CD4-positive, alpha-beta T cell (primary cell): ENCODE data around the gene CCDC198. TPM values are rescaled to one million over a fixed set of nuclear protein-coding genes. Genes with fewer than 3 reads are reported as not detected.

Experiments used
- ATAC-seq: fragments of 200-7000 bp; cut with Tn5 transposase; one replicate; pipeline ENCODE4 v1.10.0; 2022; ENCODE audit warnings: mild to moderate bottlenecking; ENCODE audit not compliant: poor library complexity
- CTCF ChIA-PET: fragments of 350-600 bp; sonication (Branson Sonifier 250); formaldehyde crosslinking; loops from one replicate; lab custom pipeline; 2021; ENCODE audit warnings: antibody characterized with exemption, inconsistent platforms; lab: Charles Lee
- POLR2A ChIA-PET: fragments of 350-600 bp; sonication (Branson Sonifier 250); formaldehyde crosslinking; loops from one replicate; lab custom pipeline; 2021; ENCODE audit warnings: antibody characterized with exemption, inconsistent platforms; lab: Charles Lee
- DNase-seq, 14 experiments: peaks; one replicate each; pipeline ENCODE4 v3.0.0-alpha.2; 2013 to 2020; ENCODE audit warnings: mixed read lengths in 2 of 14
- H3K27ac ChIP-seq, 2 donors: one replicate each; pipeline versions ENCODE4 v1.5.1 to v1.7.0; 2013; ENCODE audit warnings: low read length in 2 of 2, low read depth in 1 of 2, mild to moderate bottlenecking in 1 of 2
- H3K27me3 ChIP-seq, 2 experiments: 1 replicate in 1 of 2; 2 replicates in 1 of 2; pipeline versions ENCODE4 v1.6.1 to v1.7.0; 2013; ENCODE audit warnings: low read length in 2 of 2, control low read depth in 1 of 2, mild to moderate bottlenecking in 1 of 2, moderate library complexity in 1 of 2; ENCODE audit not compliant: insufficient read depth in 2 of 2, control insufficient read depth in 1 of 2
- H3K36me3 ChIP-seq: one replicate; pipeline ENCODE4 v1.6.1; 2013; ENCODE audit warnings: low read length, control low read depth; ENCODE audit not compliant: insufficient read depth
- H3K4me1 ChIP-seq: one replicate; pipeline ENCODE4 v1.6.1; 2013; ENCODE audit warnings: low read length, control low read depth; ENCODE audit not compliant: insufficient read depth
- H3K4me3 ChIP-seq: one replicate; pipeline ENCODE4 v1.5.1; 2013; ENCODE audit warnings: mild to moderate bottlenecking, low read length, moderate library complexity
- H3K9me3 ChIP-seq, 2 experiments: 1 replicate in 1 of 2; 2 replicates in 1 of 2; pipeline versions ENCODE4 v1.6.1 to v1.7.0; 2013; ENCODE audit warnings: low read length in 2 of 2, mild to moderate bottlenecking in 2 of 2, control low read depth in 1 of 2, moderate library complexity in 1 of 2; ENCODE audit not compliant: control insufficient read depth in 1 of 2, insufficient read depth in 1 of 2
- H3K27ac Mint-ChIP-seq: one replicate; pipeline ENCODE4 v1.8.0; 2020; ENCODE audit warnings: mixed read lengths
- H3K27me3 Mint-ChIP-seq: one replicate; pipeline ENCODE4 v1.8.0; 2021; ENCODE audit warnings: mixed read lengths
- H3K36me3 Mint-ChIP-seq: one replicate; pipeline ENCODE4 v1.8.0; 2021; ENCODE audit warnings: low read depth, mixed read lengths
- H3K4me1 Mint-ChIP-seq: one replicate; pipeline ENCODE4 v1.8.0; 2021; ENCODE audit warnings: low read depth, mixed read lengths
- H3K4me3 Mint-ChIP-seq: one replicate; pipeline ENCODE4 v1.8.0; 2020; ENCODE audit warnings: mild to moderate bottlenecking, mixed read lengths
- H3K9me3 Mint-ChIP-seq: one replicate; pipeline ENCODE4 v1.8.0; 2020; ENCODE audit warnings: mixed read lengths
- intact Hi-C, 2 experiments: fragments of 100-400 bp; cut with DNase I in 1 of 2; cut with micrococcal nuclease in 1 of 2; formaldehyde crosslinking; loops; one replicate each; pipeline versions ENCODE4 v1.15.1 to v1.9.0; 2023 to 2025; cut with DNase I, micrococcal nuclease
- total RNA-seq, 174 experiments: library from RNA in 2 of 174; stranded (reverse) in 2 of 174; gene quantifications; one replicate each; pipeline ENCODE4 v1.2.3 and lab custom pipeline; 2021 to 2026
- TF ChIP-seq, protein P1 (sequence below): fragments of 200-600 bp; IDR thresholded peaks from one replicate; pipeline ENCODE4 v1.8.0; 2022; ENCODE audit warnings: antibody characterized with exemption, mild to moderate bottlenecking

The CCDC198 gene
- total RNA-seq, 2 experiments from 2014 or later, result not detected

DNA sequence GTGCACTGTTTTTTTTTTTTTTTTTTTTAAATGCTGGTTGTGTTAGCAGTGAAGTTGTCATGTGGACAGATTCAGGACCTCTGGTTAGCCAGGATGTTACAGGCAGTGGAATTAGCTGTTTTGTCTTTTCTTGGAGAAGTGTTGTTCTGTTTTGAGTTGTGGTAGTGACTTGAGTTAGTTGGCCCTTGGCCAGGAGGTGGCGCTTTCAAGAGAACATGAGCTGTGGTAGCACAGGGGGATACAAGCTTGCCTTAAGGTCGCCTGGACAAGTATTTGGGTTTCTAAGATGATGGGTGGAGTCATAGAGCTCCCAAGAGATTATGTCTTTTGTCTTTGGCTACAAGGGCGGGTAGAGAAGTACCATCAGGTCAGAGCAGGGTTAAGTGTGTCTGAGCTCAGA is 33.3 kb upstream of the CCDC198 start:
- ATAC-seq (no peak), DNase-seq (no peak)
- H3K36me3 ChIP-seq, result no peaks in the 10 kb centered on the region
- ChIA-PET CTCF (no interaction called here), POLR2A (no interaction called here)
- intact Hi-C loops, result no loop called here
- no peak overlapping the region for H3K4me3 ChIP-seq
- H3K9me3 ChIP-seq, result peaks cover 0 to 4% of the 10 kb centered on the region in 2 experiments
- TF ChIP-seq, protein P1, sequence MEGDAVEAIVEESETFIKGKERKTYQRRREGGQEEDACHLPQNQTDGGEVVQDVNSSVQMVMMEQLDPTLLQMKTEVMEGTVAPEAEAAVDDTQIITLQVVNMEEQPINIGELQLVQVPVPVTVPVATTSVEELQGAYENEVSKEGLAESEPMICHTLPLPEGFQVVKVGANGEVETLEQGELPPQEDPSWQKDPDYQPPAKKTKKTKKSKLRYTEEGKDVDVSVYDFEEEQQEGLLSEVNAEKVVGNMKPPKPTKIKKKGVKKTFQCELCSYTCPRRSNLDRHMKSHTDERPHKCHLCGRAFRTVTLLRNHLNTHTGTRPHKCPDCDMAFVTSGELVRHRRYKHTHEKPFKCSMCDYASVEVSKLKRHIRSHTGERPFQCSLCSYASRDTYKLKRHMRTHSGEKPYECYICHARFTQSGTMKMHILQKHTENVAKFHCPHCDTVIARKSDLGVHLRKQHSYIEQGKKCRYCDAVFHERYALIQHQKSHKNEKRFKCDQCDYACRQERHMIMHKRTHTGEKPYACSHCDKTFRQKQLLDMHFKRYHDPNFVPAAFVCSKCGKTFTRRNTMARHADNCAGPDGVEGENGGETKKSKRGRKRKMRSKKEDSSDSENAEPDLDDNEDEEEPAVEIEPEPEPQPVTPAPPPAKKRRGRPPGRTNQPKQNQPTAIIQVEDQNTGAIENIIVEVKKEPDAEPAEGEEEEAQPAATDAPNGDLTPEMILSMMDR, result no peak
- H3K27me3 ChIP-seq, result no peaks in the 10 kb centered on the region
- Mint-ChIP-seq H3K27me3 (peaks cover 12% of the 10 kb centered on the region), H3K27ac (no peak overlapping the region), H3K4me1 (no peaks in the 10 kb centered on the region), H3K36me3 (no peaks in the 10 kb centered on the region), H3K9me3 (peaks cover 19% of the 10 kb centered on the region), H3K4me3 (no peak overlapping the region)
- no peak overlapping the region for H3K27ac ChIP-seq
- no peaks in the 10 kb centered on the region for H3K4me1 ChIP-seq

DNA sequence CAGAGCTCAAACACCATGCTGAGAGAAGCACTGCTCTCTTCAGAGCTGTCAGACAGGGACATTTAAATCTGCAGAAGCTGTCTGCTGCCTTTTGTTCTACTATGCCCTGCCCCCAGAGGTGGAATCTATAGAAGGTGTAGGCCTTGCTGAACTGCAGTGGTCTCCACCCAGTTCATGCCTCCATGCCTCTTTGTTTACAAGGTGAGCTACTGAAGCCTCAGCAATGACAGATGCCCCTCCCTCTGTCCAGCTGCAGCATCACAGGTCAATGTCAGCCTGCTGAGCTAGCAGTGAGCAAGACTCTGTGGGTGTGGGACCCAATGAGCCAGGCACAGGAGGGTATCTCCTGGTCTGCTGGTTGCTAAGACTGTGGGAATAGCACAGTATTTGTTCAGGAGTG is 25.4 kb upstream of the CCDC198 start:
- ATAC-seq, result no peak
- no peaks in the 10 kb centered on the region for H3K27me3 Mint-ChIP-seq
- no peak overlapping the region for H3K27ac Mint-ChIP-seq
- ChIA-PET CTCF (no interaction called here), POLR2A (no interaction called here)
- no peak overlapping the region for H3K27ac ChIP-seq
- TF ChIP-seq, protein P1, result no peak
- H3K9me3 Mint-ChIP-seq, result peaks cover 34% of the 10 kb centered on the region
- H3K4me3 Mint-ChIP-seq, result no peak overlapping the region
- H3K36me3 Mint-ChIP-seq, result no peaks in the 10 kb centered on the region
- H3K4me1 Mint-ChIP-seq, result no peaks in the 10 kb centered on the region
- no peaks in the 10 kb centered on the region for H3K36me3 ChIP-seq
- intact Hi-C loops, result no loop called here
- no peak overlapping the region for H3K4me3 ChIP-seq
- no peaks in the 10 kb centered on the region for H3K4me1 ChIP-seq
- no peak for DNase-seq
- H3K9me3 ChIP-seq, result peaks cover 0 to 9% of the 10 kb centered on the region in 2 experiments
- no peaks in the 10 kb centered on the region for H3K27me3 ChIP-seq

DNA sequence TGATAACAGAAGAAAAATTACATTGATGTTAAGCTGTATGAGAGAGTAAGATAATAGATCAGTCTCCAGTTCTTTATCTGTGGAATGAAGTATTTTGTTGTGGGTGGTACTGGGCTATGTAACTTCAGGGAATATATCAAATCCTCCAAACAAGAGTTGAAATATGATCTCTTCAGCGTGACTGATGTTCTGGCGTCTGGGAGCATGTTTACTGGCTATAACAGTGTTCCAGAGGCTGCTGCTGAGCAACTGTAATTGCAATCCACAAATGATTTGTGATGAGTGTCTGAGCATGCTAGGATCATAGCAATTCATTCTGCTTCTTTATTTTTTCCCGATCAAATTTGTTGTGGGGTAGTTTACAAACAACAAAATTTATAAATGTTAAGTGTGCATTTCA is 18.6 kb upstream of the CCDC198 start:
- H3K27me3 ChIP-seq, result no peaks in the 10 kb centered on the region
- ATAC-seq (no peak), DNase-seq (no peak)
- ChIA-PET POLR2A (no interaction called here), CTCF (no interaction called here)
- intact Hi-C loops, result no loop called here
- Mint-ChIP-seq H3K4me1 (no peaks in the 10 kb centered on the region), H3K9me3 (peaks cover 22% of the 10 kb centered on the region), H3K4me3 (no peak overlapping the region), H3K27ac (no peak overlapping the region), H3K27me3 (no peaks in the 10 kb centered on the region), H3K36me3 (no peaks in the 10 kb centered on the region)
- no peak overlapping the region for H3K4me3 ChIP-seq
- TF ChIP-seq, protein P1, result no peak
- H3K4me1 ChIP-seq, result no peaks in the 10 kb centered on the region
- no peak overlapping the region for H3K27ac ChIP-seq
- H3K36me3 ChIP-seq, result no peaks in the 10 kb centered on the region
- H3K9me3 ChIP-seq, result no peaks in the 10 kb centered on the region
